GM12801 (cell line): Measurements from ENCODE around the gene SLC9A9.

Experiments used
- CTCF ChIP-seq: IDR thresholded peaks from one replicate; pipeline ENCODE4 v1.5.1; 2011; ENCODE audit warnings: control low read depth; ENCODE audit not compliant: insufficient read length; ENCODE audit errors: extremely low read depth

The SLC9A9 gene

GRCh38 chr3:143884861-143885260 lies 36.6 kb upstream of the SLC9A9 start:
- no peak for TF ChIP-seq CTCF

- no peak for TF ChIP-seq CTCF
These were observed 34.9 kb upstream of the SLC9A9 start for GRCh38 chr3:143883151-143883550.

DNA sequence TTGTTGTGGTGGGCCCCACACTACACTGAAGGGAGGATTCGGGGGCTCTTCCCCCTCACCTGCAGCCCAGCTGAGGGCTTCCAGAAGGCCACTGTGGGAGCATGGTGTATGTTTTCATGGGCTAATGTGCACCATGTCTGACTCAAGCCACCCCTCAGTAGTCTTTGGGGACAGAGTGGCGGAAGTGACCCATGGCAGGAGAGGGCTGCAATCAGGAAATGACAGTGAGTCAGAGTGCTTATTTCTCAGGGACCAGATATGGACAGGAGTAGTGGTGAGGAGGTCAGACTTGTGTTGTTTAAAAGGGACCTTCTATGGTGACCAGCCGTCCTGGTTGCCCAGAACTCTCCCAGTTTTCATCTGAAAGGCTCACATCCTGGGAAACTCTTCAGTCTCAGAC lies 32.8 kb upstream of the SLC9A9 start:
- no peak for TF ChIP-seq CTCF

GRCh38 chr3:143875546-143875945 lies 27.3 kb upstream of the SLC9A9 start:
- no peak for TF ChIP-seq CTCF

DNA sequence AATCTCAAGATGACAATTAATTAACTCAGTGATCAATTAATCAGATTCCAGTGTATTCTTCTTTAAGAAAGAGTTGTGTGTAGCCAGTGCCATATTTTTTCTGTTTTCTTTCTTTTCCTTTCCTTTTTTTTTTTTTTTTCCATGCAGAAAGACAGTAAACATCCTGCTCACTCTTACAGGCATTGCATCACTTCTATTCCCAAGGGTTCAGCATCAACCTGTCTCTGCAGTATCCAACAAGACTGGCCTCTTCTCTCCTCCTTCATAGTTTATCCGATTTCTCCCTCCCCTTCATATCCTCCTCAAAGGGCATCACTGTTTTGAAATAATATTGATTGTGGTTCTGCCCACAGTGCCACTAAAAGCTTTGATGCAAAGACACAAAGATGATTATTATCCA lies 17.0 kb upstream of the SLC9A9 start:
- TF ChIP-seq CTCF: no peak

GRCh38 chr3:143859465-143860203 lies 11.4 kb upstream of the SLC9A9 start:
- no peak for TF ChIP-seq CTCF

DNA sequence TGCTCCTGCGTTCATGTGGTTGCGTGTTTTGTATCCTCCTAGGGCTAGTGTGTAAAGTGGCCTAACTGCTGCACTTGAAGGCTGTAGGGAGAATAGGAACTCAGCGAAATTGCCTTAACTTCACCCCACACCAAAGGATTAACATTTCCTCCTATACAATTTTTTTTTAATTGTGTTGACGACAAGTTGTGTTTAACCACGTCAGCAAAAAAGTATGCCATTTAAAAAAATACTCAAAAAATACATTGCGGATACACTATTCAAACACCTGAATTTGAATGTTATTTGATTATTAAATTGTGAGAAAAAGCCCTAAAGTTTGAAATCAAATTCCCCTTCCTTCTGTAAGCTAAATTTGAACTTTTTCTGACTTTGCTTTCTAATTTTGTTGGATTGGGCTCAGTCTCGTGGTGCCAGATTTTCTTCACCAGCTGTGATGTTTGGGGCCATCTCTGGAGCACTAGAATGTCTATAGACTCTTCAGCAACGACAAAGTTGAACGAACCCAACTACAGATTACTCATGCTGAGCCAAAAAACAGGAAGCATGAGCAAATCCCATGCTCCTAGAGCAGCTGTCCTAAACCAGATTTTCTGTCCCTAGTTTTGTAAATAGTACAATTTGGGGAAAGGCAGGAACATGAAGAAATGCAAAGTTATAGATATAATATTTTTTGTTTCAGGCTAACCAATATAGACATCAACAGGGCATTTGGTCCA lies 8.1 kb upstream of the SLC9A9 start:
- no peak for TF ChIP-seq CTCF
